Gastroesophageal sphincter (tissue), 3 donors: Measurements from ENCODE around the gene KCNA1.

Experiments
- EP300 ChIP-seq: sonication (generic); formaldehyde crosslinking; IDR thresholded peaks from one replicate; pipeline ENCODE4 v1.6.1; 2017; ENCODE audit warnings: antibody characterized with exemption, mild to moderate bottlenecking
- POLR2A ChIP-seq, 2 donors: fragments of 450-650 bp; IDR thresholded peaks; one replicate each; pipeline ENCODE4 v1.6.1; 2017; ENCODE audit warnings: antibody characterized with exemption in 2 of 2, mild to moderate bottlenecking in 2 of 2, moderate library complexity in 1 of 2
- POLR2AphosphoS5 ChIP-seq: sonication (generic); formaldehyde crosslinking; IDR thresholded peaks from one replicate; pipeline ENCODE4 v1.6.1; 2017; ENCODE audit warnings: antibody characterized with exemption
- TF ChIP-seq, protein P1 (sequence below), 4 experiments: fragments of 200-600 bp in 2 of 4; fragments of 450-650 bp in 2 of 4; sonication (generic) in 1 of 4; IDR thresholded peaks; one replicate each; pipeline ENCODE4 v1.5.1; 2017 to 2019; ENCODE audit warnings: antibody characterized with exemption in 4 of 4, mild to moderate bottlenecking in 2 of 4, moderate library complexity in 2 of 4

DNA sequence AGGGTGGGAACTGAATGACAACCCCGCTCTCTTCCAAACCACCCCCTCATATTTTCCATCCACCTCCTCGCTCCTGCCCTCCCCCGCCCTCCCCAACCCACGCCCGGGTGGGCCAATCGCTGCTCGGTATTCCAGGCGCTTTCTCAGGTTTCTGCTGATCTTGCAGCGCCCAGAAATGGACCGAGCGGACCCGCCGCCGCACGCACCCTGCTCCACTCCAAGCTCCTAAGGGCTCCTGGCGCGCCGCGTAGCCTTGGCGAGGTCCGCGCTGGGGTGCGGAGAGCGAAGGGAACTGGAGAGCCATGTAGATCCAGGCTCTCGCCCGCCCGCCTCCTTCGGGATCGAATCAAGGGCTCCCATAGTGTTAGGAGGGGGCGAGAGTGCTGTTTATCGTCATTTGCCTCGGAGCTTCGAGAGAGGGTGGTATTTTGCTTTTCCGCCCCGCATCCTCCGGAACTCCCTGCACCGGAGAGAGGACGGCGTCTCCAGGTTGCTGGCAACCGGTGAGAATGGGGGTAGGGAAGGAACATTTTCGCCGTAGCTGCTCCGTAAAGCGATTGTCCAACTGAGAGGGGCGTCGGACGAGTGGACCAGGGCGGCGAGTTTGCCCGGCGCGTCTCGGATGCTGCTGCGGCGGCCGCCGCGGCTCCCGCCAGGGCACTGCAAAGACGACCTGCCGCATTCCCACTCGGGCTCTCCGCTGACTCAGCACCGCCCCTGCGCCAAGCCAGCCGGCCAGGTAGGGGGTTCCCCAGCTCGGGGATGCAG lies at the start of gene KCNA1:
- TF ChIP-seq, protein P1, sequence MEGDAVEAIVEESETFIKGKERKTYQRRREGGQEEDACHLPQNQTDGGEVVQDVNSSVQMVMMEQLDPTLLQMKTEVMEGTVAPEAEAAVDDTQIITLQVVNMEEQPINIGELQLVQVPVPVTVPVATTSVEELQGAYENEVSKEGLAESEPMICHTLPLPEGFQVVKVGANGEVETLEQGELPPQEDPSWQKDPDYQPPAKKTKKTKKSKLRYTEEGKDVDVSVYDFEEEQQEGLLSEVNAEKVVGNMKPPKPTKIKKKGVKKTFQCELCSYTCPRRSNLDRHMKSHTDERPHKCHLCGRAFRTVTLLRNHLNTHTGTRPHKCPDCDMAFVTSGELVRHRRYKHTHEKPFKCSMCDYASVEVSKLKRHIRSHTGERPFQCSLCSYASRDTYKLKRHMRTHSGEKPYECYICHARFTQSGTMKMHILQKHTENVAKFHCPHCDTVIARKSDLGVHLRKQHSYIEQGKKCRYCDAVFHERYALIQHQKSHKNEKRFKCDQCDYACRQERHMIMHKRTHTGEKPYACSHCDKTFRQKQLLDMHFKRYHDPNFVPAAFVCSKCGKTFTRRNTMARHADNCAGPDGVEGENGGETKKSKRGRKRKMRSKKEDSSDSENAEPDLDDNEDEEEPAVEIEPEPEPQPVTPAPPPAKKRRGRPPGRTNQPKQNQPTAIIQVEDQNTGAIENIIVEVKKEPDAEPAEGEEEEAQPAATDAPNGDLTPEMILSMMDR (IDR thresholded peaks at IDR 0.05): no peak
- TF ChIP-seq EP300 (no peak), POLR2A (IDR thresholded peaks at IDR 0.05) (no peak), POLR2AphosphoS5 (no peak)
